CD14-positive monocyte (primary cell): ENCODE data around the gene ALG11. TPM values are rescaled to one million over a fixed set of nuclear protein-coding genes. Genes with fewer than 3 reads are reported as not detected.

Source experiments
- DNase-seq, 3 donors: peaks; one replicate each; pipeline ENCODE4 v3.0.0-alpha.2; 2011 to 2022
- H2AFZ ChIP-seq: 2 replicates; pipeline ENCODE4 v1.6.0; 2012; ENCODE audit warnings: mild to moderate bottlenecking, low read depth, low read length, inconsistent platforms; ENCODE audit not compliant: insufficient read depth, poor library complexity, severe bottlenecking
- H3K27ac ChIP-seq, 2 donors: 1 replicate in 1 of 2; 2 replicates in 1 of 2; pipeline ENCODE4 v1.5.1; 2012 to 2013; ENCODE audit warnings: low read length in 2 of 2, control low read depth in 1 of 2, inconsistent platforms in 1 of 2, low read depth in 1 of 2, mild to moderate bottlenecking in 1 of 2
- H3K27me3 ChIP-seq, 2 donors: one replicate each; pipeline versions ENCODE4 v1.6.0 to v1.6.1; 2011 to 2013; ENCODE audit warnings: low read length in 2 of 2; ENCODE audit not compliant: control insufficient read depth in 2 of 2, insufficient read depth in 2 of 2
- H3K36me3 ChIP-seq, 2 donors: replicated peaks in 1 of 2; 1 replicate in 1 of 2; 2 replicates in 1 of 2; pipeline versions ENCODE4 v1.5.1 to v1.6.1; 2012 to 2013; ENCODE audit warnings: low read length in 2 of 2, control low read depth in 1 of 2, inconsistent platforms in 1 of 2, mild to moderate bottlenecking in 1 of 2; ENCODE audit not compliant: insufficient read depth in 2 of 2, control insufficient read depth in 1 of 2
- H3K4me1 ChIP-seq, 2 donors: 1 replicate in 1 of 2; 2 replicates in 1 of 2; pipeline versions ENCODE4 v1.5.1 to v1.6.1; 2012 to 2013; ENCODE audit warnings: low read length in 2 of 2, control low read depth in 1 of 2, inconsistent platforms in 1 of 2, mild to moderate bottlenecking in 1 of 2, moderate library complexity in 1 of 2; ENCODE audit not compliant: insufficient read depth in 2 of 2, control insufficient read depth in 1 of 2
- H3K4me2 ChIP-seq: replicated peaks from 2 replicates; pipeline ENCODE3; 2012; ENCODE audit warnings: low read length, moderate library complexity, mild to moderate bottlenecking; ENCODE audit not compliant: poor library complexity, severe bottlenecking; ENCODE audit errors: extremely low read depth
- H3K4me3 ChIP-seq, 3 experiments: fragments of 200-600 bp in 1 of 3; sonication (generic) in 1 of 3; replicated peaks in 1 of 3; 1 replicate in 2 of 3; 2 replicates in 1 of 3; pipeline ENCODE4 v1.5.1; 2011 to 2013; ENCODE audit warnings: low read length in 3 of 3, mild to moderate bottlenecking in 3 of 3, control low read depth in 2 of 3, low read depth in 2 of 3, inconsistent platforms in 1 of 3, moderate library complexity in 1 of 3
- H3K79me2 ChIP-seq: 2 replicates; pipeline ENCODE4 v1.6.0; 2012; ENCODE audit warnings: mild to moderate bottlenecking, control low read depth, inconsistent platforms, low read length, moderate library complexity; ENCODE audit not compliant: insufficient read depth
- H3K9ac ChIP-seq: 2 replicates; pipeline ENCODE4 v1.6.0; 2017; ENCODE audit warnings: low read length, mild to moderate bottlenecking; ENCODE audit not compliant: insufficient read depth, poor library complexity, severe bottlenecking
- H3K9me3 ChIP-seq, 2 donors: replicated peaks in 1 of 2; 1 replicate in 1 of 2; 2 replicates in 1 of 2; pipeline versions ENCODE4 v1.5.1 to v1.6.1; 2012 to 2013; ENCODE audit warnings: low read length in 2 of 2, control low read depth in 1 of 2; ENCODE audit not compliant: control insufficient read depth in 1 of 2, insufficient read depth in 1 of 2
- H4K20me1 ChIP-seq: 2 replicates; pipeline ENCODE4 v1.6.0; 2012; ENCODE audit warnings: mild to moderate bottlenecking, low read length, control low read depth, moderate library complexity; ENCODE audit not compliant: insufficient read depth
- H3K27ac Mint-ChIP-seq, 7 donors: one replicate each; pipeline ENCODE4 v1.8.0; 2020; ENCODE audit warnings: mild to moderate bottlenecking in 7 of 7, mixed read lengths in 7 of 7, moderate library complexity in 6 of 7, inconsistent platforms in 2 of 7
- H3K27me3 Mint-ChIP-seq, 3 donors: one replicate each; pipeline ENCODE4 v1.8.0; 2021 to 2022; ENCODE audit warnings: low read depth in 3 of 3, mild to moderate bottlenecking in 3 of 3, mixed read lengths in 3 of 3, moderate library complexity in 3 of 3, inconsistent platforms in 1 of 3
- H3K36me3 Mint-ChIP-seq, 2 donors: one replicate each; pipeline ENCODE4 v1.8.0; 2020; ENCODE audit warnings: mixed read lengths in 2 of 2, inconsistent platforms in 1 of 2, mild to moderate bottlenecking in 1 of 2
- H3K4me1 Mint-ChIP-seq: one replicate; pipeline ENCODE4 v1.8.0; 2020; ENCODE audit warnings: mild to moderate bottlenecking, mixed read lengths
- H3K4me3 Mint-ChIP-seq, 2 donors: one replicate each; pipeline ENCODE4 v1.8.0; 2020; ENCODE audit warnings: mild to moderate bottlenecking in 2 of 2, mixed read lengths in 2 of 2, moderate library complexity in 1 of 2
- H3K9me3 Mint-ChIP-seq, 7 donors: one replicate each; pipeline ENCODE4 v1.8.0; 2020 to 2022; ENCODE audit warnings: mixed read lengths in 7 of 7, mild to moderate bottlenecking in 6 of 7, moderate library complexity in 6 of 7, inconsistent platforms in 2 of 7
- WGBS: methylation state at CpG from one replicate; pipeline ENCODE4 v1.1.5; 2013; ENCODE audit warnings: missing lambda C conversion rate; ENCODE audit not compliant: insufficient coverage; 5-methylcytosine and 5-hydroxymethylcytosine counted together
- intact Hi-C, 2 donors: fragments of 100-400 bp; cut with micrococcal nuclease; formaldehyde crosslinking; loops; one replicate each; pipeline versions ENCODE4 v1.15.0 to v1.15.1; 2023
- polyA plus RNA-seq, 3 donors: library from polyadenylated mRNA; depleted of rRNA in 1 of 3; unstranded in 2 of 3; stranded (reverse) in 1 of 3; fragments of 300-500 nt in 2 of 3; fragments of >200 nt in 1 of 3; fragmentation: Illumina TruSeq in 2 of 3; gene quantifications; 1 replicate in 2 of 3; 2 replicates in 1 of 3; pipeline ENCODE4 v1.2.3, GENCODE V29; 2012 to 2021
- TF ChIP-seq, protein P1 (sequence below): fragments of 200-600 bp; IDR thresholded peaks from one replicate; pipeline ENCODE4 v1.8.0; 2022; ENCODE audit warnings: antibody characterized with exemption, mild to moderate bottlenecking

ALG11 gene
- polyA plus RNA-seq, 3 donors: 3.7 to 16.9 (median 14.2) TPM

DNA sequence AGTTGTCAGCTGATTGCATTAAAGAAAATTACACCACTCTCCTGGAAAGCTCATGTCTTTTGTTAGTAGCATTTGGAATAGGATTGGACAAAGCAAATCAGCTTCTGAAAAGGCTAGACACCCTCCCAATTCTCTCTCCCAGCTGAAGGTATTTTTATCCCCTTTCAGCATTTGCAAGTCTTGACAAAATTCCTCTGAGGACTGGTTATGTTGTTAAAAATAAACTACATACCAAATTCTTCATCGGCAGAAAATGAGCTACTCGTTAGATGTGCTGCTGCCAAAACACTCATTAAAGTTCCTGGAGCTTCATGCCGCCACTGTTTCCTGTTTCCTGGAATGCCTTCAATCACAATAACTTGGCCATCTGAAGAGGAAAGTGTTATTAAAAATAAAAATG is 49.4 kb downstream of the ALG11 start:
- no peak overlapping the region for H3K4me2 ChIP-seq
- no peaks in the 10 kb centered on the region for H3K36me3 ChIP-seq
- H3K27ac ChIP-seq: no peak overlapping the region
- WGBS: no CpG with 5 or more reads among the region's 3 CpGs
- TF ChIP-seq, protein P1, sequence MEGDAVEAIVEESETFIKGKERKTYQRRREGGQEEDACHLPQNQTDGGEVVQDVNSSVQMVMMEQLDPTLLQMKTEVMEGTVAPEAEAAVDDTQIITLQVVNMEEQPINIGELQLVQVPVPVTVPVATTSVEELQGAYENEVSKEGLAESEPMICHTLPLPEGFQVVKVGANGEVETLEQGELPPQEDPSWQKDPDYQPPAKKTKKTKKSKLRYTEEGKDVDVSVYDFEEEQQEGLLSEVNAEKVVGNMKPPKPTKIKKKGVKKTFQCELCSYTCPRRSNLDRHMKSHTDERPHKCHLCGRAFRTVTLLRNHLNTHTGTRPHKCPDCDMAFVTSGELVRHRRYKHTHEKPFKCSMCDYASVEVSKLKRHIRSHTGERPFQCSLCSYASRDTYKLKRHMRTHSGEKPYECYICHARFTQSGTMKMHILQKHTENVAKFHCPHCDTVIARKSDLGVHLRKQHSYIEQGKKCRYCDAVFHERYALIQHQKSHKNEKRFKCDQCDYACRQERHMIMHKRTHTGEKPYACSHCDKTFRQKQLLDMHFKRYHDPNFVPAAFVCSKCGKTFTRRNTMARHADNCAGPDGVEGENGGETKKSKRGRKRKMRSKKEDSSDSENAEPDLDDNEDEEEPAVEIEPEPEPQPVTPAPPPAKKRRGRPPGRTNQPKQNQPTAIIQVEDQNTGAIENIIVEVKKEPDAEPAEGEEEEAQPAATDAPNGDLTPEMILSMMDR: no peak
- H3K9me3 Mint-ChIP-seq: peaks cover 9 to 37% (median 33%) of the 10 kb centered on the region in 7 donors
- no peak overlapping the region for H3K4me3 ChIP-seq
- no peak overlapping the region for H3K27ac Mint-ChIP-seq
- no peak overlapping the region for H3K4me3 Mint-ChIP-seq
- peaks cover 12 to 16% of the 10 kb centered on the region in 2 donors for H3K9me3 ChIP-seq
- peaks cover 0 to 1% (median 0%) of the 10 kb centered on the region in 3 donors for H3K27me3 Mint-ChIP-seq
- no peaks in the 10 kb centered on the region for H4K20me1 ChIP-seq
- H3K79me2 ChIP-seq: no peaks in the 10 kb centered on the region
- no peak overlapping the region for H3K9ac ChIP-seq
- no peaks in the 10 kb centered on the region for H3K4me1 Mint-ChIP-seq
- H3K36me3 Mint-ChIP-seq: no peaks in the 10 kb centered on the region
- no peaks in the 10 kb centered on the region for H3K27me3 ChIP-seq
- no peaks in the 10 kb centered on the region for H3K4me1 ChIP-seq
- DNase-seq: no peak
- no peak overlapping the region for H2AFZ ChIP-seq
- intact Hi-C loops: no loop called here

DNA sequence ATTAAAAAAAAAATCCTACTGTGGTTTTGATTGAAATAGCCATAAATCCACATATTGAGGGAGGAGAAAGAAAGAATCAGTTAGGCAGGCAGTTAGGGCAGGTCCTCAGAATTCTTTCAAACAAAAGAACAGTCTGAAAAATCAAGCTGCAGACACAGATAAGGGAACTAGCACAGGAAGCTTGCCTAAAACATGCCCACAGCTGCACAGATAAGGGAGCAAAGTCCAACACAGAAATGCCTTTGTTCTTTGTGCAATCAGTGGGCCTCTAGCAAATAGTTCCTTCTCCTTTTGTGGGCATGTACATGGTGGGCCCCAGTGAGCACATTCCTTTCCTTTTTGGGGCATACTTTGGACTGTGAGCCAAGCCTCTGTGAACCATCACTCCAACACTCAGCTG is 55.0 kb downstream of the ALG11 start:
- Histone ChIP-seq H4K20me1 (no peaks in the 10 kb centered on the region), H3K79me2 (no peaks in the 10 kb centered on the region), H3K36me3 (no peaks in the 10 kb centered on the region), H3K27me3 (no peaks in the 10 kb centered on the region), H3K4me1 (no peaks in the 10 kb centered on the region), H3K9me3 (peaks cover 38 to 45% of the 10 kb centered on the region in 2 donors), H3K27ac (no peak overlapping the region), H2AFZ (no peak overlapping the region), H3K9ac (no peak overlapping the region), H3K4me3 (peak overlapping the region in 1 of 3 experiments; percentile 32), H3K4me2 (no peak overlapping the region)
- no peaks in the 10 kb centered on the region for H3K36me3 Mint-ChIP-seq
- no peaks in the 10 kb centered on the region for H3K4me1 Mint-ChIP-seq
- intact Hi-C loops: no loop called here
- no peak overlapping the region for H3K27ac Mint-ChIP-seq
- peaks cover 0 to 2% (median 0%) of the 10 kb centered on the region in 3 donors for H3K27me3 Mint-ChIP-seq
- TF ChIP-seq, protein P1: no peak
- no peak for DNase-seq
- H3K9me3 Mint-ChIP-seq: peaks cover 30 to 62% (median 51%) of the 10 kb centered on the region in 7 donors
- no peak overlapping the region for H3K4me3 Mint-ChIP-seq
